ENCODE measurements around the gene PHEX.
A peak's percentile ranks its signal among the peaks of the same experiment; 100 is the strongest.

The PHEX gene

GRCh38 chrX:22032084-22032483 is at the start of gene PHEX:
TSS of gene PHEX (plus strand) at chrX:22032325. CDS start at chrX:22033006, 681 bp downstream.
- no peak for DNase-seq (ENCODE audit: low spot score)

- peak; percentile 80 for DNase-seq (ENCODE audit: low spot score)
Observed at GRCh38 chrX:21985332-21985777, 46.8 kb upstream of the PHEX start.

DNA sequence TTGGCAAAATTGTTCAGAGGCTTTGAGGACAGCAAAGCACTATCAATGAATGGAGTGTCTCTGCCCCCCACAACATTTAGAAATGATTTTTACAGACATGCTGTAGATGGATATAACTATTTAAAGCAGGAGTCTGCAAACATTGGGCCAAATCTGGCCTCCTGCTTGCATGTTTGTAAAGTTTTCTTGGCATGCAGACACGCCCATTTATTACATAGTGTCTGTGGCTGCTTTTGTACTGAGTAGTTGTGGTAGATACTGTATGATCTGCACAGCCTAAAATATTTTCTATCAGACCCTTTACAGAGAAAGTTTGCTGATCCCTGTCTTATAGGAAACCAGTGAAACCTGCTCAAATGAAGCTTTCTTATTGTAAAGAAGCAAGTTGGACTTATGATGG is 45.5 kb upstream of the PHEX start:
- DNase-seq (ENCODE audit: low spot score) = no peak

- no peak for DNase-seq (ENCODE audit: low spot score)
Observed at GRCh38 chrX:21989384-21989783, 42.7 kb upstream of the PHEX start.

GRCh38 chrX:21990832-21991231 is 41.3 kb upstream of the PHEX start:
- no peak for DNase-seq (ENCODE audit: low spot score)

- no peak for DNase-seq (ENCODE audit: low spot score)
Observed at GRCh38 chrX:21991504-21991903, 40.6 kb upstream of the PHEX start.

GRCh38 chrX:21993265-21993664 is 38.9 kb upstream of the PHEX start:
- no peak for DNase-seq (ENCODE audit: low spot score)

GRCh38 chrX:21996872-21997455 is 35.2 kb upstream of the PHEX start:
- DNase-seq (ENCODE audit: low spot score) = peak; percentile 93

- DNase-seq (ENCODE audit: low spot score) = no peak
Observed at GRCh38 chrX:21998037-21998436, 34.1 kb upstream of the PHEX start.

- DNase-seq (ENCODE audit: low spot score) = no peak
Observed at GRCh38 chrX:22004866-22005265, 27.3 kb upstream of the PHEX start.

DNA sequence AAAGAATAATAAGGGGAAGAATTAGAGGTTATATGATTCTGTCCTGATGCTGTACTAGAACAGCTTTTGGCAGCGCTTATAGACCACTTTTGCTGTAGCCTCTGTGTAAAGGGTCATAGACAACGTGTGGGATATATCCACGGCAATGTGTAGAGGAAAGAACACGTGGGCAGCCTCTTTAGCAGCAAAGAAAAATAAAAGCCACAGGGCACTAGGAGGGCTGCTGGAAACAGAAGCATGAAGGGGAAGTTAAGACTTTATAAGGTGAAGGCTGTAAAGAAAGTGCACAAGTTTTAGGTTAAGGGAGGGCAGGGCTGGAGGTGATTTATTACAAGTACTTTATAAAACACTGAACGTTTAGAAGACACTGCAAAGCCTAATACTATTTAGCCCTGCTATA is 20.1 kb upstream of the PHEX start:
- no peak for DNase-seq (ENCODE audit: low spot score)

DNA sequence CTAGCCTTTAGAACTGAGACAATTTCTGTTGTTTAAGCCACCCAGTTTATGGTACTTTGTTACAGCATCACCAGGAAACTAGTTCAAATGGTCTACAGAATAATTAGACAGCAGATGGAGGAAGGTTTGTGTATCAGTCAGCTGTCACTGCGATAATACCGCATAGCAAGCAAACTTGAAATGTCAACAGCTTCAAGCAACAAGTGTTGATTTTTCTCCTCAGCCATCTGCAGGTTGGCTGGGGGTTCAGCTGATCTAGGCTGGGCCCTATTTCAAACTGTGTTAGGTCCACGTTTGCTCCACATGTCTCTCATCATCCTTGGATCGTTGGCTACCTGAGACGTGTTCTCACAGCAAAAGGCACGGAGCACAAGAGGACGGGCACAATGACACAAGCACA is 19.2 kb upstream of the PHEX start:
- DNase-seq (ENCODE audit: low spot score) = no peak

- DNase-seq (ENCODE audit: low spot score) = no peak
Observed at GRCh38 chrX:22015139-22015750, 16.9 kb upstream of the PHEX start.

GRCh38 chrX:22021751-22022324 is 10.3 kb upstream of the PHEX start:
- DNase-seq (ENCODE audit: low spot score) = no peak

DNA sequence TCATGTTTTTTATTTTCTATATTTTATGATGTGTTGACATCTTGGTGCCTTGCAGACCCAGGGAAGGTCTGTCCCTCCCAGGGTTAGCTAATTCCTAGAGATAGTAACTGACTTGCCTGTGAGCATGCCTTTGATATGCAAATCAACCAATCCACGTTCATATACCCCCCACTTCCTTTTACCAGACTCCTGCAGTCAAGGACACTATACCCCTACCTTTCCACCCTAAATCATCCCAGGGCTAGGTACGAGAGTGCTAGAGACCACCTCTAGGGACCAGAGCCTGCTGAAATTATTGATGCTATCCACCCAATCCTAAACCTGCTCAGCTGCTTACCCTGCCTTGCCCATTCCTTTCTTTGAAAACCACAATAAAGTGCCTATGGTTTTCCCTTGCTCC is 7.5 kb upstream of the PHEX start:
- no peak for DNase-seq (ENCODE audit: low spot score)

DNA sequence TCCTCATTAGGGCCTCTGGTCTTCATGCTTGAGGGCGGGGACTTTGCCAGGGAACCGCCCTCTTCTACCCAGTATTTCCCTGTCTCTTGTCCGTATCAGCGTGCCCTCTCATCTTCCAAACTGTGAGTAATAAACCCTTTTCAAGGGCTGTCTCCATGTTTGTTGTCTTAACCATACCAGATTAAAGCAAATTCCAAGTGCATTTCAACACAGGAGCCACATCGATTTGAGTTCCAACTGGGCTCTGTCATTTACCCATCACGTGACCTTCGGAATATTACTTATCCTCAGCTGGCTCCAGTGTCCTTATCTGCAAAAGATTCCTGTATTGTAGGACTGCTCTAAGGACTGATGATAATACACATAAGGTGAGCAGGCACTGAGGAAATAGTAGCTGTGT is 6.4 kb upstream of the PHEX start:
- no peak for DNase-seq (ENCODE audit: low spot score)

GRCh38 chrX:22026731-22027130 is 5.4 kb upstream of the PHEX start:
- DNase-seq (ENCODE audit: low spot score) = no peak

GRCh38 chrX:22032506-22032905 is 381 bp downstream of the PHEX start:
- DNase-seq (ENCODE audit: low spot score) = no peak

DNA sequence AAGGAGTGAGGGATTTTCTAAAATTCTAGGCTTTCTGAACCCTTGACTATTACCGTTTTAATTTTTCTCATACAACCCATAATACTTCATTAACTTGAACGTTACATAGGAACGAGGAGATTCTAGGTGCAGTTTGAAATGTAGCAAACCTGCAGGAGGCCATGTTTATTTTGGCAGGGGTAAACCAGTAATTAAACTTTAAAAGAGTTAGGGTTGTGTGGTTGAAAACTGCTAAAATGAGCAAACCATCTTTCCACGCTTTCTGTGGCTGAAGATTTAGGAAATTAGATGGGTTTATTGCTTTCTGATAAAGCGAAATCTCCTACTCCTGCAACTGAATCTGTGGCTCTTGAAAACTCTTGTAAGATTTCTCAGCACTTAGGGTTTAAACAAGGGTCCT is 1.7 kb downstream of the PHEX start:
- no peak for DNase-seq (ENCODE audit: low spot score)

DNA sequence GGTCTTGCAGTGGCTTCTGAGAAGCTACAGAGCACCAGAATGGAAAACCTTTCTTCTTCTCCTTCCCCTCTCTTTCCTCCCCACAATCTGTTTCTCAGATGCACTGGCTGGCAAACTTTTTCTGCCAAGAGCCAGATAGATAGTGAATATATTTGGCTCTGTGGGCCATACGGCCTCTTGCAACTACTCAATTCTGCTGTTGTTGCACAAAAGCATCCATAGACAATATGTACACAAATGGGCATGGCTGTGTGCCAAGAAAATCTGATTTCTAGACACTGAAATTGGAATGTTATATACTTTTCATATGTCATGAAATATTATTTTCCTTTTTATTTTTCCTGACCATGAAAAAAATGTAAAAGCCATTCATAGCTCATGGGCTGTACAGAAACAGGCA is 3.1 kb downstream of the PHEX start:
- DNase-seq (ENCODE audit: low spot score) = no peak

DNA sequence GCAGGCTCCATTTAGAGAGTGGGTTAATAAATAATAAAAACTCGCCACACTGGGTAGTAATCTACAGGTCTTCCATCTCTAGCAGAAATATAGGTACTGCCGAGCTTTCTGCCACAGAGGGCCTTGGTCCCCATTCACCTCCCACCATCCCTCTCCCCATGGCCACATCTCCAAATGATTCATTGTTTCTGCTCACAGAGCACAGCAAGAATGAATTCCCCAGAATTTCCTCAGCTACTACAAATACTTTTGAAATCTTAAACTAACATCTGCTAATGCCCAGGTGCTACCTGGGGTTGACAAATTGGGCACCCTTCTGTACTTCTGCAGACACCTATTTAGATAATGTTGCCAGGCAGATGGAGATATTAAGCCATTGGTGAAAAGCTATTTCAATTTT is 5.1 kb downstream of the PHEX start:
- no peak for DNase-seq (ENCODE audit: low spot score)

GRCh38 chrX:22037911-22038537 is 5.9 kb downstream of the PHEX start:
- no peak for DNase-seq (ENCODE audit: low spot score)

- DNase-seq (ENCODE audit: low spot score) = no peak
Observed at GRCh38 chrX:22039541-22039940, 7.4 kb downstream of the PHEX start.
